HepG2 (cell line): ENCODE data around the gene KRT84. TPM values are rescaled to one million over a fixed set of nuclear protein-coding genes. Genes with fewer than 3 reads are reported as not detected.

ENCODE experiments used
- ATAC-seq: fragments of 200-7000 bp; cut with Tn5 transposase; 3 replicates; pipeline ENCODE4 v1.9.1; 2020; ENCODE audit warnings: mild to moderate bottlenecking, moderate library complexity
- BruUV-seq: library from RNA; stranded (reverse); fragments of 400-500 nt; replicated peaks from 2 replicates; lab custom pipeline; 2021; lab: Mats Ljungman, UMichigan
- CTCF ChIA-PET: fragments of 300-600 bp; formaldehyde crosslinking; extraction: SDS; loops from one replicate; lab custom pipeline; 2021; ENCODE audit warnings: low total read pairs, inconsistent platforms, low intra/inter-chr PET ratio; lab: Yijun Ruan, JAX
- POLR2A ChIA-PET: fragments of 350-600 bp; sonication (Branson Sonifier 250); formaldehyde crosslinking; loops from one replicate; lab custom pipeline; 2020; ENCODE audit warnings: antibody characterized with exemption, inconsistent platforms; lab: Yijun Ruan, JAX
- DNase-seq: peaks from one replicate; pipeline ENCODE4 v3.0.0-alpha.2; 2015; ENCODE audit warnings: low spot score
- FAIRE-seq: peaks from 3 replicates; lab custom pipeline; 2011; peaks lifted over from hg19 to GRCh38; lab: Jason Lieb, UNC
- H2AFZ ChIP-seq: one replicate; pipeline ENCODE4 v1.6.1; 2011; ENCODE audit warnings: low read length, inconsistent platforms
- H3K27ac ChIP-seq: fragments of 300-600 bp; 3 replicates; pipeline ENCODE4 v1.8.0; 2011; ENCODE audit warnings: mixed run types, mild to moderate bottlenecking, mixed read lengths, low read length, inconsistent platforms; ENCODE audit not compliant: insufficient read depth; ENCODE audit errors: extremely low read length
- H3K27me3 ChIP-seq, 2 experiments: fragments of 200-600 bp in 1 of 2; 2 replicates in 1 of 2; 3 replicates in 1 of 2; pipeline versions ENCODE4 v1.6.0 to v1.8.0; 2011; ENCODE audit warnings: low read length in 2 of 2, mild to moderate bottlenecking in 2 of 2, moderate library complexity in 2 of 2, inconsistent platforms in 1 of 2; ENCODE audit not compliant: insufficient read depth in 2 of 2, control insufficient read depth in 1 of 2
- H3K36me3 ChIP-seq, 2 experiments: fragments of 200-600 bp in 1 of 2; replicated peaks in 1 of 2; 2 replicates in 1 of 2; 3 replicates in 1 of 2; pipeline versions ENCODE4 v1.5.1 to v1.8.0; 2011; ENCODE audit warnings: low read length in 2 of 2, inconsistent platforms in 1 of 2; ENCODE audit not compliant: insufficient read depth in 2 of 2, control insufficient read depth in 1 of 2
- H3K4me1 ChIP-seq: 2 replicates; pipeline ENCODE4 v1.5.1; 2012; ENCODE audit warnings: low read length, inconsistent platforms; ENCODE audit not compliant: insufficient read depth
- H3K4me2 ChIP-seq: 2 replicates; pipeline ENCODE4 v1.6.0; 2011; ENCODE audit warnings: low read depth, low read length, inconsistent platforms
- H3K4me3 ChIP-seq, 3 experiments: fragments of 200-600 bp in 1 of 3; sonication (generic), shearing (Covaris generic) in 1 of 3; replicated peaks in 1 of 3; 2 replicates each; pipeline ENCODE4 v1.5.1; 2011 to 2016; ENCODE audit warnings: low read length in 3 of 3, inconsistent platforms in 2 of 3, low read depth in 2 of 3, mild to moderate bottlenecking in 2 of 3, control low read depth in 1 of 3, mixed read lengths in 1 of 3; ENCODE audit not compliant: insufficient read depth in 1 of 3
- H3K79me2 ChIP-seq: one replicate; pipeline ENCODE4 v1.6.1; 2011; ENCODE audit warnings: low read length, inconsistent platforms; ENCODE audit not compliant: insufficient read depth
- H3K9ac ChIP-seq: 2 replicates; pipeline ENCODE4 v1.6.0; 2011; ENCODE audit warnings: mild to moderate bottlenecking, low read depth, low read length, inconsistent platforms; ENCODE audit not compliant: insufficient read depth
- H3K9me3 ChIP-seq: 2 replicates; pipeline ENCODE4 v1.5.1; 2012; ENCODE audit warnings: mild to moderate bottlenecking, low read length
- H4K20me1 ChIP-seq: 2 replicates; pipeline ENCODE4 v1.6.0; 2011; ENCODE audit warnings: inconsistent platforms, mild to moderate bottlenecking, low read length, moderate library complexity; ENCODE audit not compliant: insufficient read depth
- AGO1 ChIP-seq: fragments of 200-400 bp; formaldehyde crosslinking; IDR thresholded peaks from 2 replicates; pipeline ENCODE4 v1.6.1; 2017; ENCODE audit warnings: mild to moderate bottlenecking, low read depth, low read length, moderate library complexity; ENCODE audit not compliant: poor library complexity, severe bottlenecking
- ARID2 ChIP-seq: sonication (generic); formaldehyde crosslinking; IDR thresholded peaks from 2 replicates; pipeline ENCODE4 v1.8.1; 2022; ENCODE audit warnings: mild to moderate bottlenecking, missing genetic modification reagents, borderline replicate concordance
- CAMTA2 ChIP-seq: sonication (generic); formaldehyde crosslinking; IDR thresholded peaks from 2 replicates; pipeline ENCODE4 v1.4.0; 2020; ENCODE audit warnings: mild to moderate bottlenecking, missing genetic modification reagents, borderline replicate concordance
- CEBPB ChIP-seq: IDR thresholded peaks from 2 replicates; pipeline ENCODE4 v1.6.1; 2011; ENCODE audit warnings: low read depth, low read length, improper control_type of control experiment, borderline replicate concordance
- CREM ChIP-seq, 2 experiments: sonication (generic) in 1 of 2; formaldehyde crosslinking in 1 of 2; IDR thresholded peaks; 2 replicates each; pipeline versions ENCODE4 v1.4.0 to v1.6.1; 2016 to 2020; ENCODE audit warnings: antibody characterized with exemption in 1 of 2, mild to moderate bottlenecking in 1 of 2, missing genetic modification reagents in 1 of 2
- GATAD1 ChIP-seq: IDR thresholded peaks from 2 replicates; pipeline ENCODE4 v1.6.1; 2016; ENCODE audit warnings: missing genetic modification reagents, missing compliant biosample characterization
- GTF3A ChIP-seq: sonication (generic); formaldehyde crosslinking; conservative IDR thresholded peaks from 2 replicates; pipeline ENCODE4 v1.4.0; 2020; ENCODE audit warnings: mild to moderate bottlenecking, missing genetic modification reagents
- PHF20 ChIP-seq: sonication (generic); formaldehyde crosslinking; IDR thresholded peaks from 2 replicates; pipeline ENCODE4 v1.5.0; 2020; ENCODE audit warnings: mild to moderate bottlenecking, missing genetic modification reagents
- ZNF432 ChIP-seq: sonication (generic); formaldehyde crosslinking; IDR thresholded peaks from 2 replicates; pipeline ENCODE4 v1.5.0; 2020; ENCODE audit warnings: missing genetic modification reagents, mild to moderate bottlenecking, borderline replicate concordance
- ZNF546 ChIP-seq: sonication (generic); formaldehyde crosslinking; conservative IDR thresholded peaks from 2 replicates; pipeline ENCODE4 v1.8.1; 2023; ENCODE audit warnings: mild to moderate bottlenecking, missing genetic modification reagents
- ZNF564 ChIP-seq: sonication (generic); formaldehyde crosslinking; IDR thresholded peaks from 2 replicates; pipeline ENCODE4 v1.8.1; 2023; ENCODE audit warnings: mild to moderate bottlenecking, missing genetic modification reagents
- ZNF598 ChIP-seq: sonication (generic); formaldehyde crosslinking; IDR thresholded peaks from 2 replicates; pipeline ENCODE4 v1.5.1; 2020; ENCODE audit warnings: mild to moderate bottlenecking, missing genetic modification reagents, borderline replicate concordance
- WGBS: methylation state at CpG from one replicate; pipeline ENCODE4 v1.1.6; 2017; ENCODE audit warnings: low lambda C conversion rate; 5-methylcytosine and 5-hydroxymethylcytosine counted together
- in situ Hi-C: cut with HindIII; loops from 2 replicates; pipeline ENCODE4 v1.10.0; 2017; ENCODE audit warnings: low pct_unique_long_range_greater_than_20kb; ENCODE audit not compliant: extremely low pct_ligation_motif_present
- intact Hi-C: fragments of 100-400 bp; cut with micrococcal nuclease; formaldehyde crosslinking; loops from one replicate; pipeline ENCODE4 v1.10.0; 2022; ENCODE audit not compliant: unreplicated experiment
- polyA plus RNA-seq, 8 experiments: library from polyadenylated mRNA; depleted of rRNA in 3 of 8; stranded (reverse) in 7 of 8; unstranded in 1 of 8; fragments of >200 nt; fragmentation: Illumina TruSeq in 4 of 8; extraction: Trizol in 4 of 8; gene quantifications; 2 replicates each; pipeline versions ENCODE4 v1.2.1 to v1.2.3, GENCODE V29; 2011 to 2016; ENCODE audit warnings: low read depth in 4 of 8, missing spikeins in 1 of 8, mixed read lengths in 1 of 8; ENCODE audit not compliant: insufficient read depth in 1 of 8
- total RNA-seq, 5 experiments: library from RNA; depleted of rRNA; stranded (reverse); fragments of >200 nt; fragmentation: Illumina TruSeq; extraction: Trizol; gene quantifications; 2 replicates each; pipeline ENCODE4 v1.2.3, GENCODE V29; 2016; ENCODE audit warnings: low read depth in 1 of 5
- TF ChIP-seq, protein P1 (sequence below): sonication (generic); formaldehyde crosslinking; IDR thresholded peaks from 2 replicates; pipeline ENCODE4 v1.4.0; 2020; ENCODE audit warnings: missing genetic modification reagents
- TF ChIP-seq, protein P2 (sequence below): sonication (generic); formaldehyde crosslinking; IDR thresholded peaks from 2 replicates; pipeline ENCODE4 v1.9.0; 2021; ENCODE audit warnings: missing genetic modification reagents, borderline replicate concordance
- TF ChIP-seq, protein P3 (sequence below): IDR thresholded peaks from 2 replicates; pipeline ENCODE4 v1.6.1; 2012; ENCODE audit warnings: low read depth, low read length, improper control_type of control experiment

Gene KRT84
- total and polyA plus RNA-seq, 2 of the 13 experiments (the other 11 are each of a cell fraction or from before 2014, with no cell fraction given), result not detected

DNA sequence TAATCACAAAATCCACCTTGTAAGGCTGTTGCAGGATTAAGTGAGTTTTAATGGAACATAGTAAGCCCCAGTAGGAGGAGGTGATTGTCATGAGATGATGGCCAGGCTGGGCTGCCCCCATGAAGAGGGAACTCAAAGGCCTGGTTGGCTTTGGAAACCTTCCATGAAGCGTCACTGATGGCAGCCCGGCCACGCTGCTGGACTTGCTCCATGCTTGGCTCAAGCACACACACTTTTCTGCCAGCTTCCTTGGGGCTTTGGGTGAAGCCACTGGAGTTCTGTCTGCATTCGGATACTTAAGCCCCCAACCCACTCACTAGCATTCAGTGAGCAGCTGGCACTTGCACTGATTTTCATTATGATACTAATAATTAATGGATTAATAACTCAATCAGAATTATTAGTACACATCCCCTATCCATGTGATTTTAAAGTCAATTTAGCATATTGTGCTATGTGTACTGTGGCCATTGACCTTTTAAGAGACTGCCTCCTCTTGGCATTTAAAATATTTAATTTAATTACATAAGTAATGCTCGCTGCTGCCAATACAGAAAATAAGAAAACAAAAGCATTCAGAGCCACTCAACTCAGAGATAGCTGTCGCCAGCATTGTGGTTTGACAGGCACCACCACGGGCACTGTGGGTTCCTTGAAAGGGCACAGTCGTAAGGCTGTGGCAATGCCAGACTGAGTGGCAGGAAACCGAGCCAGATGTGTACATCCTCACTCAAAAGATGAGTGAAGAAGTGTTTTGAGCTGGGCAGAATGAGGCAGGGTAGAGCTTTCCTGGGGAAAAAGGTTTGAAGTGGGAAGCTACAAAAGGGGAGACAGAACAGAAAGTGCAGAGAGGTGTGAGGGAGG lies 34.0 kb downstream of the KRT84 start:
- Histone ChIP-seq H3K4me2 (no peak overlapping the region), H3K79me2 (no peaks in the 10 kb centered on the region), H3K27me3 (peaks cover 0 to 32% of the 10 kb centered on the region in 2 experiments; a peak in 4 of 5 replicates), H3K4me1 (peaks cover 9% of the 10 kb centered on the region), H4K20me1 (no peaks in the 10 kb centered on the region), H3K36me3 (no peaks in the 10 kb centered on the region), H3K9ac (no peak overlapping the region), H2AFZ (no peak overlapping the region), H3K9me3 (no peaks in the 10 kb centered on the region), H3K4me3 (no peak overlapping the region)
- intact Hi-C loops, result loop anchor here (5.0 kb wide), 1 partner anchor 409 kb away; no protein-coding TSS in a partner anchor
- CTCF ChIA-PET, result no interaction called here
- in situ Hi-C loops, result no loop called here
- whole genome bisulfite sequencing, result 2% methylated on average over 6 of the region's 9 CpGs
- POLR2A ChIA-PET, result no interaction called here
- no TSS peak for BruUV-seq
- DNase-seq, result no peak
- FAIRE-seq, result no peak
- TF ChIP-seq ZNF564, result no peak
- TF ChIP-seq CAMTA2 (CRISPR knock-in tag), result no peak
- no peak for TF ChIP-seq PHF20 (CRISPR knock-in tag)
- TF ChIP-seq CEBPB, result no peak
- TF ChIP-seq GTF3A, result no peak
- TF ChIP-seq, protein P1, sequence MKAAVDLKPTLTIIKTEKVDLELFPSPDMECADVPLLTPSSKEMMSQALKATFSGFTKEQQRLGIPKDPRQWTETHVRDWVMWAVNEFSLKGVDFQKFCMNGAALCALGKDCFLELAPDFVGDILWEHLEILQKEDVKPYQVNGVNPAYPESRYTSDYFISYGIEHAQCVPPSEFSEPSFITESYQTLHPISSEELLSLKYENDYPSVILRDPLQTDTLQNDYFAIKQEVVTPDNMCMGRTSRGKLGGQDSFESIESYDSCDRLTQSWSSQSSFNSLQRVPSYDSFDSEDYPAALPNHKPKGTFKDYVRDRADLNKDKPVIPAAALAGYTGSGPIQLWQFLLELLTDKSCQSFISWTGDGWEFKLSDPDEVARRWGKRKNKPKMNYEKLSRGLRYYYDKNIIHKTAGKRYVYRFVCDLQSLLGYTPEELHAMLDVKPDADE, result no peak
- no peak for TF ChIP-seq ARID2
- TF ChIP-seq ZNF546, result no peak
- TF ChIP-seq AGO1, result no peak
- no peak for TF ChIP-seq ZNF432
- TF ChIP-seq CREM (IDR thresholded peaks at IDR 0.05), result no peak
- no peak for TF ChIP-seq CREM (CRISPR knock-in tag; IDR thresholded peaks at IDR 0.05)
- no peak for TF ChIP-seq GATAD1 (CRISPR knock-in tag)
- TF ChIP-seq, protein P2, sequence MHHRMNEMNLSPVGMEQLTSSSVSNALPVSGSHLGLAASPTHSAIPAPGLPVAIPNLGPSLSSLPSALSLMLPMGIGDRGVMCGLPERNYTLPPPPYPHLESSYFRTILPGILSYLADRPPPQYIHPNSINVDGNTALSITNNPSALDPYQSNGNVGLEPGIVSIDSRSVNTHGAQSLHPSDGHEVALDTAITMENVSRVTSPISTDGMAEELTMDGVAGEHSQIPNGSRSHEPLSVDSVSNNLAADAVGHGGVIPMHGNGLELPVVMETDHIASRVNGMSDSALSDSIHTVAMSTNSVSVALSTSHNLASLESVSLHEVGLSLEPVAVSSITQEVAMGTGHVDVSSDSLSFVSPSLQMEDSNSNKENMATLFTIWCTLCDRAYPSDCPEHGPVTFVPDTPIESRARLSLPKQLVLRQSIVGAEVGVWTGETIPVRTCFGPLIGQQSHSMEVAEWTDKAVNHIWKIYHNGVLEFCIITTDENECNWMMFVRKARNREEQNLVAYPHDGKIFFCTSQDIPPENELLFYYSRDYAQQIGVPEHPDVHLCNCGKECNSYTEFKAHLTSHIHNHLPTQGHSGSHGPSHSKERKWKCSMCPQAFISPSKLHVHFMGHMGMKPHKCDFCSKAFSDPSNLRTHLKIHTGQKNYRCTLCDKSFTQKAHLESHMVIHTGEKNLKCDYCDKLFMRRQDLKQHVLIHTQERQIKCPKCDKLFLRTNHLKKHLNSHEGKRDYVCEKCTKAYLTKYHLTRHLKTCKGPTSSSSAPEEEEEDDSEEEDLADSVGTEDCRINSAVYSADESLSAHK (CRISPR knock-in tag), result no peak
- TF ChIP-seq, protein P3, sequence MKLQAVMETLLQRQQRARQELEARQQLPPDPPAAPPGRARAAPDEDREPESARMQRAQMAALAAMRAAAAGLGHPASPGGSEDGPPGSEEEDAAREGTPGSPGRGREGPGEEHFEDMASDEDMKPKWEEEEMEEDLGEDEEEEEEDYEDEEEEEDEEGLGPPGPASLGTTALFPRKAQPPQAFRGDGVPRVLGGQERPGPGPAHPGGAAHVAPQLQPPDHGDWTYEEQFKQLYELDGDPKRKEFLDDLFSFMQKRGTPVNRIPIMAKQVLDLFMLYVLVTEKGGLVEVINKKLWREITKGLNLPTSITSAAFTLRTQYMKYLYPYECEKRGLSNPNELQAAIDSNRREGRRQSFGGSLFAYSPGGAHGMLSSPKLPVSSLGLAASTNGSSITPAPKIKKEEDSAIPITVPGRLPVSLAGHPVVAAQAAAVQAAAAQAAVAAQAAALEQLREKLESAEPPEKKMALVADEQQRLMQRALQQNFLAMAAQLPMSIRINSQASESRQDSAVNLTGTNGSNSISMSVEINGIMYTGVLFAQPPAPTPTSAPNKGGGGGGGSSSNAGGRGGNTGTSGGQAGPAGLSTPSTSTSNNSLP, result no peak
- no peak for TF ChIP-seq ZNF598 (CRISPR knock-in tag)
- TF ChIP-seq, all 625 proteins: peak for 0
- no peak for ATAC-seq
- no peak overlapping the region for H3K27ac ChIP-seq
